NB4 (cell line): Measurements from ENCODE around the gene OR52H1.

Source experiments
- MYC ChIP-seq: IDR thresholded peaks from 2 replicates; pipeline ENCODE4 v1.6.1; 2011; ENCODE audit warnings: low read depth, low read length
- POLR2A ChIP-seq: IDR thresholded peaks from 2 replicates; pipeline ENCODE4 v1.6.1; 2011; ENCODE audit warnings: mild to moderate bottlenecking; ENCODE audit not compliant: insufficient read length; ENCODE audit errors: extremely low read depth
- TF ChIP-seq, protein P1 (sequence below): IDR thresholded peaks from one replicate; pipeline ENCODE4 v1.5.1; 2012; ENCODE audit warnings: low read depth, low read length

GRCh38 chr11:5546457-5546856 lies 1.9 kb downstream of the OR52H1 start:
- TF ChIP-seq, protein P1, sequence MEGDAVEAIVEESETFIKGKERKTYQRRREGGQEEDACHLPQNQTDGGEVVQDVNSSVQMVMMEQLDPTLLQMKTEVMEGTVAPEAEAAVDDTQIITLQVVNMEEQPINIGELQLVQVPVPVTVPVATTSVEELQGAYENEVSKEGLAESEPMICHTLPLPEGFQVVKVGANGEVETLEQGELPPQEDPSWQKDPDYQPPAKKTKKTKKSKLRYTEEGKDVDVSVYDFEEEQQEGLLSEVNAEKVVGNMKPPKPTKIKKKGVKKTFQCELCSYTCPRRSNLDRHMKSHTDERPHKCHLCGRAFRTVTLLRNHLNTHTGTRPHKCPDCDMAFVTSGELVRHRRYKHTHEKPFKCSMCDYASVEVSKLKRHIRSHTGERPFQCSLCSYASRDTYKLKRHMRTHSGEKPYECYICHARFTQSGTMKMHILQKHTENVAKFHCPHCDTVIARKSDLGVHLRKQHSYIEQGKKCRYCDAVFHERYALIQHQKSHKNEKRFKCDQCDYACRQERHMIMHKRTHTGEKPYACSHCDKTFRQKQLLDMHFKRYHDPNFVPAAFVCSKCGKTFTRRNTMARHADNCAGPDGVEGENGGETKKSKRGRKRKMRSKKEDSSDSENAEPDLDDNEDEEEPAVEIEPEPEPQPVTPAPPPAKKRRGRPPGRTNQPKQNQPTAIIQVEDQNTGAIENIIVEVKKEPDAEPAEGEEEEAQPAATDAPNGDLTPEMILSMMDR = no peak
- TF ChIP-seq POLR2A (no peak), MYC (no peak)
